Stimulated activated CD4-positive, alpha-beta T cell treated with anti-CD3 and anti-CD28 coated beads, TNF-alpha, amount 100 ng/mL, for 4 hours (primary cell): ENCODE data around the gene HDX.
"Not testable (repeated sequence)": the region's sequence is repeated elsewhere in the genome, so short reads cannot be mapped to it uniquely, and the experiment has no call there.

Experiments used
- DNase-seq, 3 experiments: peaks; one replicate each; pipeline ENCODE4 v3.0.0-alpha.2; 2020; ENCODE audit warnings: low read depth in 3 of 3

HDX gene

GRCh38 chrX:84501798-84502628 lies at the start of gene HDX:
Gene HDX (minus strand): TSS chrX:84502453. CDS start chrX:84475397, 27,056 bp downstream.
- peak; percentile 24 to 50 (median 38) for DNase-seq

- not testable (repeated sequence) for DNase-seq
Observed at GRCh38 chrX:84541315-84541714, 39.1 kb upstream of the HDX start.

- not testable (repeated sequence) for DNase-seq
Observed at GRCh38 chrX:84537627-84538026, 35.4 kb upstream of the HDX start.

GRCh38 chrX:84488426-84488825 lies 13.8 kb downstream of the HDX start:
- DNase-seq: no peak

GRCh38 chrX:84487365-84488353 lies 14.6 kb downstream of the HDX start:
- DNase-seq: no peak

GRCh38 chrX:84479086-84479485 lies 23.2 kb downstream of the HDX start:
- DNase-seq: no peak

- DNase-seq: no peak
Observed at GRCh38 chrX:84477114-84477513, 25.1 kb downstream of the HDX start.

GRCh38 chrX:84475596-84475995 lies 26.7 kb downstream of the HDX start:
- no peak for DNase-seq

GRCh38 chrX:84475101-84475500 lies 27.2 kb downstream of the HDX start:
- DNase-seq: no peak

GRCh38 chrX:84469226-84469625 lies 33.0 kb downstream of the HDX start:
- DNase-seq: no peak

- DNase-seq: no peak
Observed at GRCh38 chrX:84467898-84468297, 34.4 kb downstream of the HDX start.

- DNase-seq: no peak
Observed at GRCh38 chrX:84453351-84454246, 48.7 kb downstream of the HDX start.

- no peak for DNase-seq
Observed at GRCh38 chrX:84441143-84441542, 61.1 kb downstream of the HDX start.

GRCh38 chrX:84415140-84415539 lies 87.1 kb downstream of the HDX start:
- no peak for DNase-seq

- no peak for DNase-seq
Observed at GRCh38 chrX:84363663-84364062, 138.6 kb downstream of the HDX start.

GRCh38 chrX:84363051-84363450 lies 139.2 kb downstream of the HDX start:
- no peak for DNase-seq

- DNase-seq: no peak
Observed at GRCh38 chrX:84362184-84362838, 139.9 kb downstream of the HDX start.

- DNase-seq: no peak
Observed at GRCh38 chrX:84358271-84358670, 144.0 kb downstream of the HDX start.

GRCh38 chrX:84357296-84357695 lies 145.0 kb downstream of the HDX start:
- no peak for DNase-seq

- DNase-seq: no peak
Observed at GRCh38 chrX:84340968-84341367, 161.3 kb downstream of the HDX start.
